NB4 (cell line): ENCODE measurements around the gene OR56A1.
"Not testable (repeated sequence)": the region's sequence is repeated elsewhere in the genome, so short reads cannot be mapped to it uniquely, and the experiment has no call there.

Experiments
- DNase-seq: peaks from one replicate; pipeline ENCODE4 v3.0.0; 2010; ENCODE audit warnings: low read depth
- H3K4me3 ChIP-seq: one replicate; pipeline ENCODE4 v1.5.1; 2011; ENCODE audit warnings: mild to moderate bottlenecking, low read depth, low read length, moderate library complexity
- CTCF ChIP-seq: IDR thresholded peaks from one replicate; pipeline ENCODE4 v1.5.1; 2012; ENCODE audit warnings: low read depth, low read length
- MYC ChIP-seq: IDR thresholded peaks from 2 replicates; pipeline ENCODE4 v1.6.1; 2011; ENCODE audit warnings: low read depth, low read length
- POLR2A ChIP-seq: IDR thresholded peaks from 2 replicates; pipeline ENCODE4 v1.6.1; 2011; ENCODE audit warnings: mild to moderate bottlenecking; ENCODE audit not compliant: insufficient read length; ENCODE audit errors: extremely low read depth
- TF ChIP-seq, protein P1 (sequence below): IDR thresholded peaks from 2 replicates; pipeline ENCODE4 v1.6.1; 2011; ENCODE audit warnings: low read depth, low read length

OR56A1 gene

DNA sequence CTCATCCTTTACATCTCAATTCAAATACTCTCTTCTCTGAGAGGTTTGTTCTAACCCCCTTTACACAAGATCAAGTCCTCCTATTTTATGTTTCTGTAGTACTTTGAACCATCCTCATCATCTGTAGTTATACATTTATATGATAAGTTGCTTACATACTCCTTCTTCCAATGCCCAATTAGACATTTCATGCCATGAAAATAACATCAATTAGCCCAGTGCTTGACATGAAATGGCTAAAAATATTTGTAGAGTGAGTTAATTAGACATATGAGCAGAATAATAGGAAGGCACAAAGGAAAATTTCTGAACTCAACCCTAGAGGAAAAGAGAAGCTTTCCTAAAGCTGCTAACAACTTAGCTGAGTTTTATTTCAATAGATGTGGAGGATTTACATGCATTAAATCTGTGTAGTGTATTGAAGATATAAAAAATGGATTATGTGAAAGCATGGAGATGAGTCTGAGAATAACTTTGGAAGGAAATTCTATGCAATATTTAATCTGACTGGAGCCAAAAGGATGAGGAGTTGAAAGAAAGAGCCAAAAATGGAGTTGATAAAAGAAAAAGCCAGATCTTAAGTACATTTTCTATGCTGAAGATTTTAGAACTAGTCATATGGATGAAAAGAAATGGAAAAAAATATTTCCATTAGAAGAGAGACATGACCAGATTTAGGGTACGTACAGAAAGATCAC, at the start of gene OR56A1:
OR56A1 (minus strand) TSS at position 51 of the 698 bp plus-strand sequence. CDS start 3,066 bp downstream, outside the sequence.
- no peak for TF ChIP-seq CTCF
- no peak for TF ChIP-seq POLR2A
- TF ChIP-seq MYC: no peak
- TF ChIP-seq, protein P1, sequence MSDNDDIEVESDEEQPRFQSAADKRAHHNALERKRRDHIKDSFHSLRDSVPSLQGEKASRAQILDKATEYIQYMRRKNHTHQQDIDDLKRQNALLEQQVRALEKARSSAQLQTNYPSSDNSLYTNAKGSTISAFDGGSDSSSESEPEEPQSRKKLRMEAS: no peak
- DNase-seq: no peak
- H3K4me3 ChIP-seq: no peak within 1 kb of the TSS

DNA sequence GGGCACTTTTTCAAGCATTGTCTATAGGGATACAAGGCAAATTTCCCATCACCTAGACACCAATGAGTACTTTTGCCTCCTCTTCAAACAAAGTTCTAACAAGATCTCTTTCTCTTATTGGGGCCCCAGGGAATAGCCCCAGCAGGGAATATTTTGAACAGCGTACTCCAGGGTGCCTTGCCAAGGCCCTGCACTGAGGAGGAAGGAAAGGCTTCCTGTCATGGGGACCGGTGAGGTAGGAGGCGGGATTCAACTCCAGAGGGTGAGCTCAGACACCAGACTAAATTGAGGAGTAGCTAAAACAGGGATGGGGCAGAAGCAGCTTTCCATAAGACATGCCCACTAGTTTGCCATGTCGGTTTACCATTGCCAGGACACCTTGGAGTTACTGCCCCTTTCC, 48.9 kb upstream of the OR56A1 start:
- TF ChIP-seq, protein P1: no peak
- no peak for TF ChIP-seq CTCF
- TF ChIP-seq MYC: no peak
- no peak for TF ChIP-seq POLR2A
- DNase-seq: no peak
- H3K4me3 ChIP-seq: no peak overlapping the region

DNA sequence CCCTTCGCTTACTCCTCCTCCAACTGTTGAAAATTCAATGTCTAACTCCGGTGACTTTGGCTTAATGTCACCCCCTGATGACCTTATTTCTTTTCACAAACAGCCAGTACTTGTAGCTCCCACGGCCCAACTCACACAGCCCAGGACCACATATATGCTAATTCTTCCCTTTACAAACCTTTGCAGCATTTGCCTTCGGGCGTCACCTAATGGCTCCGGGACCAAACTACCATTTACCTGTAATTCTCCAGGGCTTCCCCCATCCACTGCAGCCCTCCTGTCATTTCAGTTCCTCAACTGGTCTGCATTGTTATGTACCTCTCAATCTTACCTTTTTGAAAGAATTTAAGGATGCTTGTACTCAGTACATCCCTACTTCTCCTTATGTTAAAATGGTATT, 47.2 kb upstream of the OR56A1 start:
- no peak for DNase-seq
- H3K4me3 ChIP-seq: no peak overlapping the region
- TF ChIP-seq CTCF: no peak
- no peak for TF ChIP-seq POLR2A
- TF ChIP-seq, protein P1: no peak
- no peak for TF ChIP-seq MYC

GRCh38 chr11:6076443-6076842, 45.9 kb upstream of the OR56A1 start:
- not testable (repeated sequence) for DNase-seq, H3K4me3 ChIP-seq

DNA sequence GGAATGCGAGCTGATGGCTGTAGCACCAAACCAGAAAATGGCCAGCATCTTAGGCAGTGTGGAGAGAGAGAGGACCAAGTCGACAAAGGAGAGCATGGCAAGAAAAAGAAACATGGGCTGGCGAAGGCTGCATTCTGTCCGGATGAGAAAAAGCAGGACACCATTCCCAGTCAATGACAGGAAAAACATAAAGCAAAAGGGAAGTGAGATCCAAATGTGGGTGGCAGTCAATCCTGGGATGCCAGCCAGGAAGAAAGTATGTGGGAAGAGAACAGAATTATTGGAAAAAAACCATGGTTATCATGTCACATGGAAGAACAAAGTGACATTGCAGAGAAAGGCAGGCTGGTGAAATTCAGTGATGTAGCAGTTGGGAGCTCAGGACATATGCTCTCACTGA, 36.9 kb upstream of the OR56A1 start:
- no peak for DNase-seq
- TF ChIP-seq POLR2A (no peak), MYC (no peak), CTCF (no peak)
- TF ChIP-seq, protein P1: no peak
- H3K4me3 ChIP-seq: no peak overlapping the region

GRCh38 chr11:6062691-6063358, 32.3 kb upstream of the OR56A1 start:
- no peak overlapping the region for H3K4me3 ChIP-seq
- no peak for DNase-seq
- TF ChIP-seq POLR2A: no peak
- TF ChIP-seq CTCF: no peak
- TF ChIP-seq, protein P1: no peak
- no peak for TF ChIP-seq MYC
